Liver (tissue), 9 donors: Measurements from ENCODE around the gene ARHGAP19. TPM values are rescaled to one million over a fixed set of nuclear protein-coding genes. Genes with fewer than 3 reads are reported as not detected.

Source experiments
- DNase-seq: peaks from one replicate; pipeline ENCODE4 v3.0.0-alpha.2; 2017; ENCODE audit warnings: low spot score
- H3K27ac ChIP-seq, 2 donors: one replicate each; pipeline ENCODE4 v1.7.0; 2013; ENCODE audit warnings: inconsistent platforms in 2 of 2, low read length in 2 of 2, control low read depth in 1 of 2, low read depth in 1 of 2, mild to moderate bottlenecking in 1 of 2
- H3K27me3 ChIP-seq, 4 donors: one replicate each; pipeline versions ENCODE4 v1.6.1 to v1.7.0; 2013; ENCODE audit warnings: low read length in 3 of 4, inconsistent platforms in 1 of 4, mild to moderate bottlenecking in 1 of 4, moderate library complexity in 1 of 4; ENCODE audit not compliant: control insufficient read depth in 4 of 4, insufficient read depth in 4 of 4
- H3K36me3 ChIP-seq, 4 donors: one replicate each; pipeline versions ENCODE4 v1.6.1 to v1.7.0; 2013; ENCODE audit warnings: low read length in 3 of 4, mild to moderate bottlenecking in 3 of 4, low read depth in 1 of 4, moderate library complexity in 1 of 4; ENCODE audit not compliant: control insufficient read depth in 4 of 4, insufficient read depth in 3 of 4
- H3K4me1 ChIP-seq, 4 donors: one replicate each; pipeline versions ENCODE4 v1.6.1 to v1.7.0; 2013; ENCODE audit warnings: low read length in 3 of 4, mild to moderate bottlenecking in 3 of 4, moderate library complexity in 1 of 4; ENCODE audit not compliant: control insufficient read depth in 4 of 4, insufficient read depth in 4 of 4
- H3K4me3 ChIP-seq, 3 donors: one replicate each; pipeline versions ENCODE4 v1.6.1 to v1.7.0; 2013; ENCODE audit warnings: low read length in 3 of 3, control low read depth in 1 of 3, low read depth in 1 of 3, mild to moderate bottlenecking in 1 of 3
- H3K9ac ChIP-seq, 2 donors: one replicate each; pipeline ENCODE4 v1.7.0; 2013; ENCODE audit warnings: low read length in 2 of 2, mild to moderate bottlenecking in 2 of 2, moderate library complexity in 2 of 2, control low read depth in 1 of 2, low read depth in 1 of 2
- H3K9me3 ChIP-seq, 4 donors: one replicate each; pipeline versions ENCODE4 v1.6.1 to v1.7.0; 2013; ENCODE audit warnings: low read length in 3 of 4; ENCODE audit not compliant: control insufficient read depth in 4 of 4
- ATF3 ChIP-seq: IDR thresholded peaks from 2 replicates; pipeline ENCODE4 v1.6.1; 2016; ENCODE audit warnings: antibody characterized with exemption
- CTCF ChIP-seq: fragments of 150-350 bp; IDR thresholded peaks from 2 replicates; pipeline ENCODE4 v1.5.1; 2017; ENCODE audit warnings: improper control_type of control experiment, low read depth, low read length; ENCODE audit not compliant: missing input control
- EGR1 ChIP-seq, 2 donors: IDR thresholded peaks; 2 replicates each; pipeline ENCODE4 v1.6.1; 2016 to 2018; ENCODE audit warnings: antibody characterized with exemption in 2 of 2, low read depth in 2 of 2
- FOXA1 ChIP-seq: IDR thresholded peaks from 2 replicates; pipeline ENCODE4 v1.6.1; 2016; ENCODE audit warnings: antibody characterized with exemption
- FOXA2 ChIP-seq: IDR thresholded peaks from 2 replicates; pipeline ENCODE4 v1.6.1; 2016; ENCODE audit warnings: antibody characterized with exemption
- GABPA ChIP-seq, 2 donors: IDR thresholded peaks in 1 of 2; conservative IDR thresholded peaks in 1 of 2; 2 replicates each; pipeline ENCODE4 v1.6.1; 2016; ENCODE audit warnings: antibody characterized with exemption in 2 of 2, mild to moderate bottlenecking in 1 of 2, moderate library complexity in 1 of 2
- NR2F2 ChIP-seq: IDR thresholded peaks from 2 replicates; pipeline ENCODE4 v1.6.1; 2016; ENCODE audit warnings: antibody characterized with exemption
- RAD21 ChIP-seq, 2 donors: IDR thresholded peaks; 2 replicates each; pipeline ENCODE4 v1.6.1; 2016; ENCODE audit warnings: antibody characterized with exemption in 2 of 2, mild to moderate bottlenecking in 2 of 2
- REST ChIP-seq: IDR thresholded peaks from 2 replicates; pipeline ENCODE4 v1.6.1; 2016; ENCODE audit warnings: antibody characterized with exemption, mild to moderate bottlenecking
- SP1 ChIP-seq: IDR thresholded peaks from 2 replicates; pipeline ENCODE4 v1.6.1; 2018; ENCODE audit warnings: antibody characterized with exemption, mild to moderate bottlenecking
- TAF1 ChIP-seq: conservative IDR thresholded peaks from 2 replicates; pipeline ENCODE4 v1.6.1; 2016; ENCODE audit warnings: antibody characterized with exemption, mild to moderate bottlenecking
- YY1 ChIP-seq: IDR thresholded peaks from 2 replicates; pipeline ENCODE4 v1.6.1; 2016; ENCODE audit warnings: antibody characterized with exemption, mild to moderate bottlenecking
- ZBTB33 ChIP-seq: IDR thresholded peaks from 2 replicates; pipeline ENCODE4 v1.6.1; 2016; ENCODE audit warnings: antibody characterized with exemption
- WGBS: extraction: QIAGEN DNeasy Blood & Tissue Kit; methylation state at CpG from one replicate; pipeline ENCODE4 v1.1.7; 2013; 5-methylcytosine and 5-hydroxymethylcytosine counted together
- polyA plus RNA-seq, 2 donors: library from polyadenylated mRNA; stranded (reverse) in 1 of 2; unstranded in 1 of 2; fragments of 200-250 nt in 1 of 2; fragments of >200 nt in 1 of 2; fragmentation: Nextera tagmentation in 1 of 2; extraction: Ambion mirVana in 1 of 2; gene quantifications; one replicate each; pipeline versions ENCODE4 v1.2.1 to v1.2.3, GENCODE V29; 2013 to 2015
- total RNA-seq, 2 donors: library from RNA; depleted of rRNA; stranded (reverse); fragments of >200 nt; gene quantifications; one replicate each; pipeline ENCODE4 v1.2.3, GENCODE V29; 2014
- donor health status: healthy.
- donor health status: healthy.
- donor health status: healthy.
- donor health status: healthy.
- donor health status: healthy.

The ARHGAP19 gene
- total and polyA plus RNA-seq, 4 donors = 1.6 to 23.4 (median 3.6) TPM

GRCh38 chr10:97314671-97315070 lies 22.2 kb upstream of the ARHGAP19 start:
- TF ChIP-seq RAD21 (IDR thresholded peaks at IDR 0.05) = no peak
- TF ChIP-seq GABPA (IDR thresholded peaks at IDR 0.05 in 1 of 2, conservative IDR thresholded peaks at IDR 0.05 in 1 of 2) = no peak
- TF ChIP-seq SP1 = no peak
- no peak for TF ChIP-seq EGR1 (IDR thresholded peaks at IDR 0.05; ENCODE audit: low read depth in 2 of 2)
- H3K4me3 ChIP-seq = no peak overlapping the region
- H3K9me3 ChIP-seq = no peaks in the 10 kb centered on the region
- 67% methylated on average over 4 of the region's 4 CpGs for WGBS
- no peak for DNase-seq
- no peaks in the 10 kb centered on the region for H3K27me3 ChIP-seq
- peaks cover 0 to 4% (median 0%) of the 10 kb centered on the region in 4 donors for H3K4me1 ChIP-seq
- no peak overlapping the region for H3K9ac ChIP-seq
- H3K27ac ChIP-seq = no peak overlapping the region
- H3K36me3 ChIP-seq = no peaks in the 10 kb centered on the region

GRCh38 chr10:97312897-97313296 lies 20.5 kb upstream of the ARHGAP19 start:
- H3K27me3 ChIP-seq = no peaks in the 10 kb centered on the region
- no peak for DNase-seq
- TF ChIP-seq TAF1 (no peak), REST (no peak), EGR1 (IDR thresholded peaks at IDR 0.05; ENCODE audit: low read depth in 2 of 2) (no peak), ZBTB33 (no peak), GABPA (IDR thresholded peaks at IDR 0.05 in 1 of 2, conservative IDR thresholded peaks at IDR 0.05 in 1 of 2) (no peak), RAD21 (IDR thresholded peaks at IDR 0.05) (no peak), FOXA1 (no peak), ATF3 (no peak), YY1 (no peak)
- H3K4me3 ChIP-seq = no peak overlapping the region
- H3K9ac ChIP-seq = no peak overlapping the region
- 89% methylated on average over 6 of the region's 6 CpGs for WGBS
- H3K4me1 ChIP-seq = peaks cover 0 to 3% (median 1%) of the 10 kb centered on the region in 4 donors
- no peaks in the 10 kb centered on the region for H3K36me3 ChIP-seq
- no peaks in the 10 kb centered on the region for H3K9me3 ChIP-seq
- H3K27ac ChIP-seq = no peak overlapping the region

- no peak overlapping the region for H3K4me3 ChIP-seq
- H3K9ac ChIP-seq = no peak overlapping the region
- TF ChIP-seq CTCF = no peak
- TF ChIP-seq SP1 = no peak
- no peak for TF ChIP-seq FOXA2
- TF ChIP-seq RAD21 (IDR thresholded peaks at IDR 0.05) = no peak
- TF ChIP-seq EGR1 (IDR thresholded peaks at IDR 0.05; ENCODE audit: low read depth in 2 of 2) = no peak
- TF ChIP-seq NR2F2 = no peak
- WGBS = 95% methylated on average over 4 of the region's 4 CpGs
- peaks cover 0 to 12% (median 9%) of the 10 kb centered on the region in 4 donors for H3K4me1 ChIP-seq
- H3K36me3 ChIP-seq = no peaks in the 10 kb centered on the region
- H3K9me3 ChIP-seq = no peaks in the 10 kb centered on the region
- H3K27me3 ChIP-seq = no peaks in the 10 kb centered on the region
- no peak overlapping the region for H3K27ac ChIP-seq
- DNase-seq = no peak
These were observed 18.7 kb upstream of the ARHGAP19 start for GRCh38 chr10:97311111-97311626.
